Stimulated activated CD8-positive, alpha-beta memory T cell treated with anti-CD3 and anti-CD28 coated beads, Interleukin-12 subunit alpha, Interleukin-12 subunit beta, amount 100 ng/mL, for 24 hours (primary cell): ENCODE data around the gene HDAC1.
"Not testable (repeated sequence)": the region's sequence is repeated elsewhere in the genome, so short reads cannot be mapped to it uniquely, and the experiment has no call there.

ENCODE experiments used
- DNase-seq: peaks from one replicate; pipeline ENCODE4 v3.0.0-alpha.2; 2020; ENCODE audit errors: extremely low read depth

Gene HDAC1

GRCh38 chr1:32349211-32349708 is 57.4 kb downstream of the HDAC1 start:
- DNase-seq, result no peak

- peak; percentile 42 for DNase-seq
Measured at GRCh38 chr1:32350785-32351398, 59.0 kb downstream of the HDAC1 start.

- peak; percentile 74 for DNase-seq
Measured at GRCh38 chr1:32351399-32352238, 59.7 kb downstream of the HDAC1 start.

- no peak for DNase-seq
Measured at GRCh38 chr1:32352239-32352745, 60.4 kb downstream of the HDAC1 start.

GRCh38 chr1:32352831-32353383 is 61.0 kb downstream of the HDAC1 start:
- no peak for DNase-seq

GRCh38 chr1:32353431-32353830 is 61.5 kb downstream of the HDAC1 start:
- no peak for DNase-seq

- no peak for DNase-seq
Measured at GRCh38 chr1:32353886-32354570, 62.1 kb downstream of the HDAC1 start.

- DNase-seq, result not testable (repeated sequence)
Measured at GRCh38 chr1:32355778-32356177, 63.9 kb downstream of the HDAC1 start.

GRCh38 chr1:32356478-32356877 is 64.6 kb downstream of the HDAC1 start:
- no peak for DNase-seq

GRCh38 chr1:32357614-32358013 is 65.7 kb downstream of the HDAC1 start:
- DNase-seq, result no peak

GRCh38 chr1:32358435-32358834 is 66.6 kb downstream of the HDAC1 start:
- DNase-seq, result no peak

- DNase-seq, result no peak
Measured at GRCh38 chr1:32361308-32361673, 69.4 kb downstream of the HDAC1 start.

- DNase-seq, result no peak
Measured at GRCh38 chr1:32361674-32362473, 70.0 kb downstream of the HDAC1 start.

- no peak for DNase-seq
Measured at GRCh38 chr1:32362474-32363313, 70.8 kb downstream of the HDAC1 start, which contains the start of the genes FAM229A and TSSK3. Gene FAM229A (minus strand): TSS chr1:32362485. CDS start chr1:32362091, 394 bp downstream. Gene TSSK3 (plus strand): TSS chr1:32362539. CDS start chr1:32362702, 163 bp downstream.

- DNase-seq, result no peak
Measured at GRCh38 chr1:32363713-32364112, 71.8 kb downstream of the HDAC1 start.

GRCh38 chr1:32364836-32365235 is 73.0 kb downstream of the HDAC1 start:
- no peak for DNase-seq

GRCh38 chr1:32365445-32365844 is 73.6 kb downstream of the HDAC1 start:
- no peak for DNase-seq

- no peak for DNase-seq
Measured at GRCh38 chr1:32367912-32368635, 76.2 kb downstream of the HDAC1 start.

- no peak for DNase-seq
Measured at GRCh38 chr1:32372149-32372756, 80.4 kb downstream of the HDAC1 start.
